Calu3 (cell line): ENCODE data around the gene GSX2. TPM values are rescaled to one million over a fixed set of nuclear protein-coding genes. Genes with fewer than 3 reads are reported as not detected.

Experiments used
- BruUV-seq: library from RNA; stranded (reverse); fragments of 400-500 nt; replicated peaks from 2 replicates; lab custom pipeline; 2021; lab: Mats Ljungman, UMichigan
- CTCF ChIA-PET: fragments of 300-600 bp; sonication (Branson Sonifier 250); formaldehyde crosslinking; loops from one replicate; lab custom pipeline; 2022; ENCODE audit warnings: antibody characterized with exemption; lab: Charles Lee
- DNase-seq: peaks from one replicate; pipeline ENCODE4 v3.0.0; 2022
- H3K27ac Mint-ChIP-seq: one replicate; pipeline ENCODE4 v1.8.0; 2022; ENCODE audit warnings: mixed read lengths; ENCODE audit not compliant: unreplicated experiment
- H3K27me3 Mint-ChIP-seq: one replicate; pipeline ENCODE4 v1.8.0; 2022; ENCODE audit warnings: mixed read lengths; ENCODE audit not compliant: unreplicated experiment
- H3K36me3 Mint-ChIP-seq: one replicate; pipeline ENCODE4 v1.8.0; 2022; ENCODE audit warnings: mild to moderate bottlenecking, moderate library complexity, mixed read lengths; ENCODE audit not compliant: insufficient read depth, unreplicated experiment
- H3K4me1 Mint-ChIP-seq: one replicate; pipeline ENCODE4 v1.8.0; 2022; ENCODE audit warnings: mild to moderate bottlenecking, low read depth, mixed read lengths; ENCODE audit not compliant: unreplicated experiment
- H3K4me3 Mint-ChIP-seq: one replicate; pipeline ENCODE4 v1.8.0; 2022; ENCODE audit warnings: mild to moderate bottlenecking, low read depth, moderate library complexity, mixed read lengths; ENCODE audit not compliant: unreplicated experiment
- H3K9me3 Mint-ChIP-seq: one replicate; pipeline ENCODE4 v1.8.0; 2022; ENCODE audit warnings: low read depth, mixed read lengths; ENCODE audit not compliant: unreplicated experiment
- intact Hi-C: fragments of 100-400 bp; cut with micrococcal nuclease; formaldehyde crosslinking; loops from one replicate; pipeline ENCODE4 v1.10.0; 2022; ENCODE audit not compliant: unreplicated experiment
- total RNA-seq: library from RNA; stranded (reverse); gene quantifications from 2 replicates; pipeline ENCODE4 v1.2.3, GENCODE V29; 2022
- TF ChIP-seq, protein P1 (sequence below): fragments of 200-600 bp; IDR thresholded peaks from one replicate; pipeline ENCODE4 v1.8.0; 2022; ENCODE audit warnings: antibody characterized with exemption; ENCODE audit not compliant: unreplicated experiment

GSX2 gene
- total RNA-seq, 1 experiment from 2014 or later, result not detected

GRCh38 chr4:54076673-54077072 lies 23.3 kb upstream of the GSX2 start:
- no peaks in the 10 kb centered on the region for H3K27me3 Mint-ChIP-seq
- TF ChIP-seq, protein P1, sequence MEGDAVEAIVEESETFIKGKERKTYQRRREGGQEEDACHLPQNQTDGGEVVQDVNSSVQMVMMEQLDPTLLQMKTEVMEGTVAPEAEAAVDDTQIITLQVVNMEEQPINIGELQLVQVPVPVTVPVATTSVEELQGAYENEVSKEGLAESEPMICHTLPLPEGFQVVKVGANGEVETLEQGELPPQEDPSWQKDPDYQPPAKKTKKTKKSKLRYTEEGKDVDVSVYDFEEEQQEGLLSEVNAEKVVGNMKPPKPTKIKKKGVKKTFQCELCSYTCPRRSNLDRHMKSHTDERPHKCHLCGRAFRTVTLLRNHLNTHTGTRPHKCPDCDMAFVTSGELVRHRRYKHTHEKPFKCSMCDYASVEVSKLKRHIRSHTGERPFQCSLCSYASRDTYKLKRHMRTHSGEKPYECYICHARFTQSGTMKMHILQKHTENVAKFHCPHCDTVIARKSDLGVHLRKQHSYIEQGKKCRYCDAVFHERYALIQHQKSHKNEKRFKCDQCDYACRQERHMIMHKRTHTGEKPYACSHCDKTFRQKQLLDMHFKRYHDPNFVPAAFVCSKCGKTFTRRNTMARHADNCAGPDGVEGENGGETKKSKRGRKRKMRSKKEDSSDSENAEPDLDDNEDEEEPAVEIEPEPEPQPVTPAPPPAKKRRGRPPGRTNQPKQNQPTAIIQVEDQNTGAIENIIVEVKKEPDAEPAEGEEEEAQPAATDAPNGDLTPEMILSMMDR, result no peak
- no peak for DNase-seq
- no peak overlapping the region for H3K4me3 Mint-ChIP-seq
- CTCF ChIA-PET, result no interaction called here
- intact Hi-C loops, result no loop called here
- no peak overlapping the region for H3K27ac Mint-ChIP-seq
- no TSS peak for BruUV-seq
- no peaks in the 10 kb centered on the region for H3K36me3 Mint-ChIP-seq
- peaks cover 4% of the 10 kb centered on the region for H3K4me1 Mint-ChIP-seq
- no peaks in the 10 kb centered on the region for H3K9me3 Mint-ChIP-seq

- CTCF ChIA-PET, result no interaction called here
- no peak overlapping the region for H3K27ac Mint-ChIP-seq
- no peaks in the 10 kb centered on the region for H3K27me3 Mint-ChIP-seq
- peaks cover 14% of the 10 kb centered on the region for H3K4me1 Mint-ChIP-seq
- intact Hi-C loops, result no loop called here
- no peaks in the 10 kb centered on the region for H3K36me3 Mint-ChIP-seq
- H3K4me3 Mint-ChIP-seq, result no peak overlapping the region
- BruUV-seq, result no TSS peak
- H3K9me3 Mint-ChIP-seq, result no peaks in the 10 kb centered on the region
- DNase-seq, result no peak
- TF ChIP-seq, protein P1, result no peak
These were observed 22.2 kb upstream of the GSX2 start for GRCh38 chr4:54077812-54078211.

DNA sequence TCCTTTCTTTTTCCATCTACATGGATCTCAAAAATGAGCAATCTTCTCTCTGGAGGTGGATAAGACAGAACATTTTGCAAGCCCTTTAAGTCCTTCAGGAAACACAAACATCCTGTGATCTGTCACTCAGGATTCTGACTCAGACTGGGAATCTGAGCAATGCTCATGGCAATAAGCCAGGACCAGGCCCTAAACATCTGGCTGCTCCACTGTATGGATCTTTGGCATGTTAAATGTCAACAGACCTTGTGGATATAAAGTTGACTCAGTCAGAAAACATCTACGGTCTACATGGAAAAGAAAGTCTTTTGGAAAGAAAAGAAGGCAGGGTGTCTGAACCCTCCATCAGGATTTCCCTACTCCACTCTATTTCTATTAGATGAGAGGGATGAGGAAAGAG lies 17.8 kb upstream of the GSX2 start:
- intact Hi-C loops, result no loop called here
- TF ChIP-seq, protein P1, result no peak
- DNase-seq, result peak; percentile 65
- Mint-ChIP-seq H3K9me3 (no peaks in the 10 kb centered on the region), H3K36me3 (no peaks in the 10 kb centered on the region), H3K27ac (peak overlapping the region; percentile 18), H3K4me3 (no peak overlapping the region), H3K4me1 (peaks cover 26% of the 10 kb centered on the region), H3K27me3 (peaks cover 9% of the 10 kb centered on the region)
- CTCF ChIA-PET, result no interaction called here
- no TSS peak for BruUV-seq

GRCh38 chr4:54085284-54085683 lies 14.7 kb upstream of the GSX2 start:
- TF ChIP-seq, protein P1, result no peak
- Mint-ChIP-seq H3K27me3 (peaks cover 11% of the 10 kb centered on the region), H3K36me3 (no peaks in the 10 kb centered on the region), H3K4me3 (no peak overlapping the region), H3K9me3 (no peaks in the 10 kb centered on the region), H3K27ac (no peak overlapping the region), H3K4me1 (peaks cover 26% of the 10 kb centered on the region)
- DNase-seq, result no peak
- intact Hi-C loops, result no loop called here
- no TSS peak for BruUV-seq
- CTCF ChIA-PET, result interaction anchor here (0.6 kb wide), 1 partner anchor 10 kb away, joined by 3 read pairs; no protein-coding TSS in a partner anchor
